NCI-H748 (cell line): ENCODE results near the gene SDK1.

Experiments used
- DNase-seq: peaks from one replicate; lab custom pipeline; 2025; ENCODE audit not compliant: unreplicated experiment; lab: John Stamatoyannopoulos, UW

SDK1 gene

GRCh38 chr7:4057289-4057616 is 756.2 kb downstream of the SDK1 start:
- no peak for DNase-seq

DNA sequence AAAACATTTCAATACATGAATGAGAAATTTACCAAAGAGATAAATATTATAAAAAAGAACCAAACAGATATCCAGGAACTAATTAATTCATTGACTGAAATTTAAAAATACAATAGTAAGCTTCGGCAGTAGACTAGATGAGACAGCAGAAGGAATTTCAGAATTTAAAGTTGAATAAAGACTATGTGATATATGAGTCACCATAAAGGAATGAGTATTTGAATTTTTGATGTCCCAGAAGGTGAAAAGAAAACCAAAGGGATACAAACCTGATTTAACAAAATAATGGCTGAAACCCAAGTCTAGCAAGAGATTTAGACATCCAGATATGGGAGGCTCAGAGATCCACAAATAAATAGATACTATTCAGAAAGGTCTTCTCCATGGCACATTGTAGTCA is 757.1 kb downstream of the SDK1 start:
- no peak for DNase-seq

DNA sequence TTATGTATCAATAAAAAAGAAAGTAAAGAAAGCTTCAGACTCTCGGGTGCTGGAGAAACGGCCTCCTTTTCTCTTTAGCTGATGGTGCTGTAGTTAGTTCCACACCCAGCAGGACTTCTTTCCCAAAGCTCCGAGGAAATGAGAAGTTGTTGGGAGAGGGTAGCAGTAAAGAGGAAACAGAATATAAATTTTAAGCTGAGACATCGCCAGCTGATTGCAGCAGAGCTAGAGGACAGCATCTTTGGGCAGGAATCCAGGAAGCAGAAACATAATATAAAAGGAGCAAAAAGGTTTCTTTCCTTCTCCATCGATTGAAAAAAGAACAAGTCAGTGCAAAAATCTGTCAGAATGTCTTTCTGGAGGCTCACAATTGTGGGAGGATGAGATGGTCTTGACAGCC is 764.1 kb downstream of the SDK1 start:
- no peak for DNase-seq

GRCh38 chr7:4066206-4066605 is 765.2 kb downstream of the SDK1 start:
- no peak for DNase-seq

GRCh38 chr7:4066626-4067475 is 765.8 kb downstream of the SDK1 start:
- DNase-seq, result no peak

DNA sequence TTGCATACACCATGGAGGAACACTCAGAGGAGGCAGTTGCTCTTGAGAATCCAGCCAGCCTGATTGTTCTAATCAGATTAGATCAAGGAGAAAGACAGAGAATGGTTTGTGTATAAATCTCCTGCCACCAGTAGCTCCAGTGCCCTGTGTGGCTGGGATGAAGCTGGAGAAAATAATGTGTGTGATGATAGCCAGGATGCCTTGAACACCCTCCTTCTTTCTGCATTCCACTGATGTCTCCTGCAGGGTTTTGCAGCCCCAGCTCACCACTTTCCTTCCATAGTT is 766.4 kb downstream of the SDK1 start:
- no peak for DNase-seq

DNA sequence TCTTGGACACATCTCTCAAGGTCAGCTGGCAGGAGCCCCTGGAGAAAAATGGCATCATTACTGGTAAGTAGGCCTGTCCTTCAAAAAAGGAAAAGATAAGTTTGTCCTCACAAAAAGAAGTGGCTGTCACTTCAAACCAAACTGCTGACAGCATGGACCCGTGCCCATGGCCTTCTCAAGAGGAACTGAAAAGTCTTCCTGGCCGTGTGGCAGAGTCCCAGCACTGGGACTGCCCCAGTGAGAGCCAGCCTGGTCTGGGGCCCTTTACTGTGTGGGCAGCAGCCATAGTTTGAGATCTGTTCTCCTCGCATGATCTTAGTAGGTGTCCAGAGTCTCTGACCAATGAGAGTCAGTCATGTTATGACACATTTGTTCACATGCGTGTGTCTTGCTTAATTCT is 766.8 kb downstream of the SDK1 start:
- no peak for DNase-seq

GRCh38 chr7:4068286-4068685 is 767.2 kb downstream of the SDK1 start:
- DNase-seq, result no peak

GRCh38 chr7:4069268-4070095 is 768.4 kb downstream of the SDK1 start:
- DNase-seq, result no peak

DNA sequence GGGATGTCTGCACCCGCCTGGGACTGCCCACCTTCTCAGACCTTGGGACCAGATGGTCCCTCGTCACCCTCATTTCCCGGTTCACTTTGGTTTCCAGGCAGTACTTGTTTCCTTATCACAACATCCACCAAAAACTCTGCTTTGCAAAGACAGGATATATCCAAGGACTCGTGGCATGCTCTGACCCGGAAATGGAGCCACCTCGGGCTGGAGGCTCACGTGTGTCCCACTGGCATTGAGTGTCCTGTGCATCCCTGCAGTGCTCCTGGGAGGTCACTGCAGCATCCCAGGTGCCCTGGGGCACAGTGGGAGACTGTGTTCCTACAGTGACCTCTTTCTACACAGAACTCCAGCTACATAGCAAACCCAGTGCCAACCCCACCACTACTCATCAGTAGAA is 769.2 kb downstream of the SDK1 start:
- no peak for DNase-seq

- no peak for DNase-seq
These were observed 770.5 kb downstream of the SDK1 start for GRCh38 chr7:4071370-4072058.

DNA sequence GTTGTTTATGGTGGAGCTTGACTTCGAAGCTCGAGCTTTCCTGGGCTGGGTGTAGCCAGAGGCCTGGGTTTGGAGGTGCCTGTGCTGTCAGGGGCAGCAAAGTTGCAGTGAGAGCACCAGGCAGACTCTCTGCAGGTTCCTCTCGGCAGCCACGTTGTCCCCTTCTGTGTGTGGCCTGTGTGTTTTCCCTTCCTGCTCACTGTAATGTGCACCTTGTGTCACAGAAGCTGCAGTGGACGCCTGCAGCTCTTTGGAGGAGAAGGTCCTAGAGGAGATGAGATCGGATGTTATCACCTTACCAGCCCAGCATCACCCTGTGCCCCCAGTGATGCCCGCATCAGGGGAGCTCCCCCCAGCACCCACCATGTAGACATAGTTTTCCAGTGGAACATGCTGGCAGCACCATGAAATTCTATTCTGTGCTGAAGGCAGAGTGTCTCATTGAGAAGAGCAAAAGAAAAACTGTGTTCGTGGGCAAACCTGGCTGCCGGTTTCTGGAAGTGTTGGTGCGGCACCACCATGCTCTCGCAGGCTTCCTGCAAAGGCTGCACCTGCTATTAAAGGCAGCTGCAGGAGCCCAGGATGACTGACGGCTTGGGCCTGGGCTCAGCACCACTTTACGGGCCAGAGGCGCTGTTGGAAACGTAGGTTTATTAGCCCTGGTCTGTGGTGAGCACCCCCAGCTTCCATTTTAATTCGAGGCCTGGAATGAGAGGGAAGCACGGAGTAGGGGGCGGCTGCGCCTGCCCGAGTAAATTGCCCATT is 771.3 kb downstream of the SDK1 start:
- DNase-seq, result no peak

- no peak for DNase-seq
These were observed 772.0 kb downstream of the SDK1 start for GRCh38 chr7:4073052-4073451.

- DNase-seq, result no peak
These were observed 772.7 kb downstream of the SDK1 start for GRCh38 chr7:4073750-4074149.

- DNase-seq, result no peak
These were observed 773.4 kb downstream of the SDK1 start for GRCh38 chr7:4074407-4074806.

- no peak for DNase-seq
These were observed 773.9 kb downstream of the SDK1 start for GRCh38 chr7:4074994-4075393.

DNA sequence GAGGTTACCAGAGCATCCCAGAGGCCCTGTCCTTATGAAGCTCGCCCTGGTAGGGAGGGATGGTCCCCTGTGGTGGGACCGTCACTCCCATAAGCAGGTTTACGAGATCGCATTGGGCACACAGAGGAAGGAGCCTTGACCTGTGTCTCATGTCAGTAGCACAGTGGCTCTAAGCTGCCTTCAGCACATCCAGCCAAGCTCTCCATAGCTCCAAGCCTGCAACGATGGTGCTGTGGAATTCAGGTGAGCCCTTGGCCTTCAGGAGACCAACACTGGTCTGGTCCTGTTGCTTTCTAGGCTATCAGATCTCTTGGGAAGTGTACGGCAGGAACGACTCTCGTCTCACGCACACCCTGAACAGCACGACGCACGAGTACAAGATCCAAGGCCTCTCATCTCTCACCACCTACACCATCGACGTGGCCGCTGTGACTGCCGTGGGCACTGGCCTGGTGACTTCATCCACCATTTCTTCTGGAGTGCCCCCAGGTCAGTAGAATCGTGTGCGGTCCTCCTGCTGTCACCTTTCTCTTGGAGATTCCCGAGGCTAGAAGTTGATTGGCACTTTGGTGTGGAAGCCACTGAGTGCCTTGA is 775.7 kb downstream of the SDK1 start:
- DNase-seq, result no peak

GRCh38 chr7:4077980-4078379 is 776.9 kb downstream of the SDK1 start:
- no peak for DNase-seq

- DNase-seq, result no peak
These were observed 777.5 kb downstream of the SDK1 start for GRCh38 chr7:4078580-4078979.

- DNase-seq, result no peak
These were observed 778.3 kb downstream of the SDK1 start for GRCh38 chr7:4079366-4079765.

DNA sequence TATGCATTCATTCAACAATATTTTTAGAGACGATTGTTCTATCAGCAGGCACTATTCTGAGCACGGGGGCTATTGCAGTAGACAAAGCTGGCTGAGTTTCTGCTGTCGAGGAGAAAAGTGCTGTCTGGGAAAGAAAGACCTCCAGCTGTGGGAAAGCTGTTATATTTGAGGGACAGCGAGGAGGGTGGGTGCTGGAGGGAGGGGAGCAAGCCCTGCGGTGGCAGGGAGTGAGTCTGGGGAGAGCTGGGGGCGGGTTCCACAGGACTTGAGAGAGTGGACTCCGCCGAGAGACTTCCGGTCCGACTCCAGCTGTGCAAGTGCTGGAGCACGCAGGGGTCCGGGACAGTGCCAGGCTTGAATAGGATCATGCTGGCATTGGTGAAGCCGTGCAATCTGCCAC is 778.9 kb downstream of the SDK1 start:
- no peak for DNase-seq
